ENCODE data around the gene ARHGAP24.

DNA sequence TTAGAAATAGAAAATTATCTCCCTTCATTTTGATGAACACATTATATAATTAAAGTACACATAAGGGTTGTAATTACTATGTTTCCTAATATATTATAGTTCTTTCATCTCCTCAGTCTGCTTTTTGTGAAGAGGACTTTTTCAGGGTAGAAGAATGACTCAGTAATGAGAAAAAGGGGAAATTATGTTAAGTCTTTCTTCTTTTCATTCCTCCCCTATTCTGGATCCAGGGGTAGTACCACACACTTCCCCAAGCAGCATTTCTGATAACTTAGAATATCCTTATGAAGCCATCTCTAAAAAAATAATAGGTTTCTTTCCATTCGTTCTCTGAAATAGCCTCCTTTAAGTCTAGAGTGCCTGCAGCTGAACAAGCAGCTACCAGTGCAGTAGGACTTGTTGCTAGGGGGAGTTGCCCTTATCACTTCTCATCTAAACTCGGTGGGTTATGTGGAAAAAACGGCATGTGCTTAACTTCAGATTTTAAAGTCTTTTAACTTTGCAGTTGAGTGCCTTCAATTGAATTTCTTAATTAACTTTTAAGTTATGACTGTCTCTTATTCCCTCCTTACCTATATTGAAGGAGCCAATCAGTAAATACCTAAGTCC, 184.8 kb downstream of the ARHGAP24 start:
- no peak for TF ChIP-seq POLR2A (IDR thresholded peaks at IDR 0.05)
- TF ChIP-seq, protein P1, sequence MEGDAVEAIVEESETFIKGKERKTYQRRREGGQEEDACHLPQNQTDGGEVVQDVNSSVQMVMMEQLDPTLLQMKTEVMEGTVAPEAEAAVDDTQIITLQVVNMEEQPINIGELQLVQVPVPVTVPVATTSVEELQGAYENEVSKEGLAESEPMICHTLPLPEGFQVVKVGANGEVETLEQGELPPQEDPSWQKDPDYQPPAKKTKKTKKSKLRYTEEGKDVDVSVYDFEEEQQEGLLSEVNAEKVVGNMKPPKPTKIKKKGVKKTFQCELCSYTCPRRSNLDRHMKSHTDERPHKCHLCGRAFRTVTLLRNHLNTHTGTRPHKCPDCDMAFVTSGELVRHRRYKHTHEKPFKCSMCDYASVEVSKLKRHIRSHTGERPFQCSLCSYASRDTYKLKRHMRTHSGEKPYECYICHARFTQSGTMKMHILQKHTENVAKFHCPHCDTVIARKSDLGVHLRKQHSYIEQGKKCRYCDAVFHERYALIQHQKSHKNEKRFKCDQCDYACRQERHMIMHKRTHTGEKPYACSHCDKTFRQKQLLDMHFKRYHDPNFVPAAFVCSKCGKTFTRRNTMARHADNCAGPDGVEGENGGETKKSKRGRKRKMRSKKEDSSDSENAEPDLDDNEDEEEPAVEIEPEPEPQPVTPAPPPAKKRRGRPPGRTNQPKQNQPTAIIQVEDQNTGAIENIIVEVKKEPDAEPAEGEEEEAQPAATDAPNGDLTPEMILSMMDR (IDR thresholded peaks at IDR 0.05), result no peak
